ENCODE results near the gene ITGAX.

Gene ITGAX

GRCh38 chr16:31376705-31377104 lies 21.7 kb downstream of the ITGAX start:
- no peak for DNase-seq

- no peak for DNase-seq
Observed at GRCh38 chr16:31377210-31377903, 22.4 kb downstream of the ITGAX start.

GRCh38 chr16:31380201-31380600 lies 25.2 kb downstream of the ITGAX start:
- no peak for DNase-seq

- no peak for DNase-seq
Observed at GRCh38 chr16:31382485-31383161, 27.6 kb downstream of the ITGAX start.

- DNase-seq: no peak
Observed at GRCh38 chr16:31385680-31386079, 30.7 kb downstream of the ITGAX start.

- no peak for DNase-seq
Observed at GRCh38 chr16:31386157-31386984, 31.4 kb downstream of the ITGAX start.

- no peak for DNase-seq
Observed at GRCh38 chr16:31388535-31388934, 33.6 kb downstream of the ITGAX start.

GRCh38 chr16:31390504-31391041 lies 35.6 kb downstream of the ITGAX start:
- DNase-seq: no peak

- no peak for DNase-seq
Observed at GRCh38 chr16:31393056-31393455, 38.1 kb downstream of the ITGAX start, which contains the start of gene ITGAD. TSS of gene ITGAD (plus strand) at chr16:31393335. CDS start at chr16:31393361, 26 bp downstream.

- no peak for DNase-seq
Observed at GRCh38 chr16:31395647-31396046, 40.7 kb downstream of the ITGAX start.

GRCh38 chr16:31397096-31397660 lies 42.2 kb downstream of the ITGAX start:
- DNase-seq: no peak

GRCh38 chr16:31397701-31398100 lies 42.7 kb downstream of the ITGAX start:
- DNase-seq: no peak

- DNase-seq: no peak
Observed at GRCh38 chr16:31400191-31400590, 45.2 kb downstream of the ITGAX start.

- DNase-seq: no peak
Observed at GRCh38 chr16:31401436-31401835, 46.5 kb downstream of the ITGAX start.

GRCh38 chr16:31402687-31403086 lies 47.7 kb downstream of the ITGAX start:
- no peak for DNase-seq

- no peak for DNase-seq
Observed at GRCh38 chr16:31403590-31404352, 48.8 kb downstream of the ITGAX start.

GRCh38 chr16:31404353-31405064 lies 49.5 kb downstream of the ITGAX start:
- DNase-seq: no peak

- no peak for DNase-seq
Observed at GRCh38 chr16:31407406-31407805, 52.4 kb downstream of the ITGAX start.

GRCh38 chr16:31409433-31409832 lies 54.5 kb downstream of the ITGAX start:
- DNase-seq: no peak

GRCh38 chr16:31410082-31410481 lies 55.1 kb downstream of the ITGAX start:
- DNase-seq: no peak

GRCh38 chr16:31411024-31411844 lies 56.3 kb downstream of the ITGAX start:
- no peak for DNase-seq
